Osteocyte (in vitro differentiated cells): Measurements from ENCODE around the gene FRY. TPM values are rescaled to one million over a fixed set of nuclear protein-coding genes. Genes with fewer than 3 reads are reported as not detected.

Experiments used
- DNase-seq: peaks from one replicate; pipeline ENCODE4 v3.0.0; 2021; ENCODE audit warnings: mixed read lengths; ENCODE audit not compliant: unreplicated experiment; ENCODE audit errors: extremely low spot score
- H3K27ac Mint-ChIP-seq: one replicate; pipeline ENCODE4 v1.8.0; 2021; ENCODE audit warnings: mild to moderate bottlenecking, mixed read lengths; ENCODE audit not compliant: unreplicated experiment
- H3K27me3 Mint-ChIP-seq: one replicate; pipeline ENCODE4 v1.8.0; 2021; ENCODE audit warnings: mixed read lengths; ENCODE audit not compliant: unreplicated experiment
- H3K36me3 Mint-ChIP-seq: one replicate; pipeline ENCODE4 v1.8.0; 2021; ENCODE audit warnings: mixed read lengths; ENCODE audit not compliant: unreplicated experiment
- H3K4me1 Mint-ChIP-seq: one replicate; pipeline ENCODE4 v1.8.0; 2021; ENCODE audit warnings: mixed read lengths; ENCODE audit not compliant: unreplicated experiment
- H3K4me3 Mint-ChIP-seq: one replicate; pipeline ENCODE4 v1.8.0; 2021; ENCODE audit warnings: mild to moderate bottlenecking, moderate library complexity, mixed read lengths; ENCODE audit not compliant: unreplicated experiment
- H3K9me3 Mint-ChIP-seq: one replicate; pipeline ENCODE4 v1.8.0; 2021; ENCODE audit warnings: mixed read lengths; ENCODE audit not compliant: unreplicated experiment
- CTCF ChIP-seq: fragments of 200-600 bp; sonication (generic); IDR thresholded peaks from 2 replicates; pipeline ENCODE4 v1.5.0; 2021; ENCODE audit warnings: antibody characterized with exemption, mild to moderate bottlenecking, moderate library complexity
- total RNA-seq: library from RNA; stranded (reverse); gene quantifications from 2 replicates; pipeline ENCODE4 v1.2.1, GENCODE V29; 2021

Gene FRY
- total RNA-seq, 1 donor from 2014 or later = 2.0 TPM

DNA sequence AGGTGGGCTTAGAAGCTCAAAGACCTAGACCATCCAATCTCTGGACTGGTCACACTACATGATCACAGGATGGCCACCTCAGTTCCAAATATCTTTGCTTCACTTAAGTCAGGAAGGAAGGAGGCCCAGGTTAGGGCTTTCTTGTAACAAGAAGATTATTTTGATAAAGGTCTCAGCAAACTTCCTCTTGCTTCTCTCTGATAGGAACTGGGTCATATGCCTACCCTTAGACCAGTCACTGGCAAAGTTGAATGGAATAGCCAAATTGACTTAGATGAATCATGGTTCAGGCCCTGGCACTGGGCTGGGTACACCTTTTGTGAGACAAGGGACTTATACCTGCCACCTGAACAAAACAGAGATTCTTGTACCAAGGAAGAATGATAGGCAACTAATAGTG, 11.0 kb downstream of the FRY start:
- no peak for TF ChIP-seq CTCF
- no peak for DNase-seq
- Mint-ChIP-seq H3K27ac (no peak overlapping the region), H3K4me1 (no peaks in the 10 kb centered on the region), H3K4me3 (no peak overlapping the region), H3K9me3 (no peaks in the 10 kb centered on the region), H3K36me3 (no peaks in the 10 kb centered on the region), H3K27me3 (peaks cover 17% of the 10 kb centered on the region)

DNA sequence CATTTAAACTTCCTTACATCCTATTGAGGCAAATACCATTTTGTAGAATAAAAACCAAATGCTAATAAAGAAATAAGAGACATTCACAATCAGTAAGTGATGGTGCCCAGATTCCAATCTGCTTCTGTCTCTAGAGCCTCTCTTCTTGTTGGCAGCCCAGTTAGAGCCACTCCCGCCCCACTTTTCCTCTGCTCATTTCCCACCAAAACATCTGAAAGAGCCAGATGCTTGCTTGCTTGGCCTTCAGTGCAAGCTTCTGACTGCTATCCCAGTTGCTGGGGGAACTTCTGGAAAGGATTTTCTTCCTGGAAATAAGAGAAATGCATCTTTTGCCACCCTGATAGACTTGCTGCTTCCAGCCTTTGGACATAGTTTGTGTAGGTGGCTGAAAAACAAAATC, 12.9 kb downstream of the FRY start:
- DNase-seq = no peak
- no peak overlapping the region for H3K27ac Mint-ChIP-seq
- H3K4me3 Mint-ChIP-seq = no peak overlapping the region
- no peak for TF ChIP-seq CTCF
- no peaks in the 10 kb centered on the region for H3K9me3 Mint-ChIP-seq
- peaks cover 4% of the 10 kb centered on the region for H3K27me3 Mint-ChIP-seq
- H3K4me1 Mint-ChIP-seq = peaks cover 4% of the 10 kb centered on the region
- no peaks in the 10 kb centered on the region for H3K36me3 Mint-ChIP-seq

DNA sequence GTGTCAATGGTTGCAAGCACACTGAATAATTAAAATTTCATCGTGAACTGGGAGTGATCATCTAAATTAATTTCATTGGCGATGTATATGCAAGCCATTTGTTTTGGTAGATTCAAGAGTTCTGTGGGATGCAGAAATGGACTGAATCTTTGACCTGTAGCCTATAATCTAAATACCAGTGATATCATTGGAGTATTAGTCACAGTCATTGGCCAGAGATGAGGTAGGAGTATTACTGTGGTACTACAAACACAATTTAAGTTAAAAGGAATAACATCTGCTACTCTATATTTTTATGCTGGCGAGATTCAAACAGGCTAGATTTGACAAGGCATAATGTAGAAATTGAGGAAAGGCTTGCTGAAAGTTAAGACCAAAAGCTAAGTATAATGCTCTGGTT, 14.0 kb downstream of the FRY start:
- no peak overlapping the region for H3K27ac Mint-ChIP-seq
- no peak for TF ChIP-seq CTCF
- H3K9me3 Mint-ChIP-seq = no peaks in the 10 kb centered on the region
- H3K4me3 Mint-ChIP-seq = no peak overlapping the region
- no peaks in the 10 kb centered on the region for H3K36me3 Mint-ChIP-seq
- peaks cover 4% of the 10 kb centered on the region for H3K4me1 Mint-ChIP-seq
- peaks cover 2% of the 10 kb centered on the region for H3K27me3 Mint-ChIP-seq
- DNase-seq = no peak

DNA sequence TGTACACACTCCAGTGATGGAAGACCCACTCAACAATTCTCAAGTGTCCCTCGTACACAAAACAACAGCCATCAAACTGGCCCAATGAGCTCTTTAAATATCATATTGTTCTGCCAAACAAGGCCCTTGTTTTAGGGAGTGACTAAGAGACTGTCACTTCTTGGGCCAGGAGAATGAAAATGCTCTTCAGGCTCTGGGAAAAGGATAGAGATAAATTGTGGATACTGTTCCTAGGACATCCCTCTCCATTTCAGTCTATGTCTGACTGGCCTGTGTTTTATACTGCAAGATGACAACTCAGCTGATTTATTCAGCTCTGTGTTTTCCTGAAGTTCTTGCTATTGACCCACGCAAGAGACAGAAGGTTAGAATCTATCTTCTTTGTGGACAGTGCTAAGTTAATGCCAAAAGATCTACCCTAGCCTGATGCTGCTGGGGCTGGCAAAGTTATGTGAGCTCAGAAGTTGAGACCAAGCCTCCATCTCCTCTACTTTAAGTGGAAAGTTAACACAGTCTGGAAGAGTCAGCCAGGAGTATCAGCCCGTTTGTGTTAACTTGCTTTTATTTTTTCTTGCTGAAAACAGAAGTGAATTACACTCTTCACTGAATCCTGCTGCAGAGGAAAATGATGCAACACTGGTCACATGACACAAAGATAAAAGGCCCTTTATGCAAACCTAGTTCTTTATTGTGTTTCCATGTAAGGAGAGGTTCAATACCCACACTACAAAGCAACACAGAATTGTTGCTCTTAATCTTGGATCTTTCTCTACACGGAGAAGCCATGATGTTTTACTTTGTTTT, 14.6 kb downstream of the FRY start:
- Mint-ChIP-seq H3K27ac (no peak overlapping the region), H3K27me3 (no peaks in the 10 kb centered on the region), H3K4me3 (no peak overlapping the region), H3K9me3 (no peaks in the 10 kb centered on the region), H3K36me3 (no peaks in the 10 kb centered on the region), H3K4me1 (peaks cover 4% of the 10 kb centered on the region)
- no peak for TF ChIP-seq CTCF
- DNase-seq = no peak

DNA sequence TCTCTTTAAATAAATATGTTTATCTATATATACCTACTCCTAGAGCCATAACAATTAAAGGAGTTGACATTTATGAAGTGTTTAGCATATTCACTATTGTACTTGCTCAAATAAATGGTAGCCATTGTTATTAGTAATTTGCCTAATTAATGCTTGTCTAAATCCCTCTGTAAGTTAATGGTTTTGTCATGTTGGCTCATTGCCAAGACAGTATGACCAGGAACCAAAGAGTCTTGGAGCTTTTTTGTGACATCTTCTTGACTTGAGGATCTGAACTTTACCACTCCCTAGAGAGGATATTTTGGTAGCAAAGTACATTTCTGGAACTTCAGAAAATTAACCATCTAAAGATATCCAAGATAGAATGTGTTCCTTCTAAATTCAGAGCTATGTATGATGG, 15.5 kb downstream of the FRY start:
- Mint-ChIP-seq H3K27me3 (no peaks in the 10 kb centered on the region), H3K36me3 (no peaks in the 10 kb centered on the region), H3K9me3 (no peaks in the 10 kb centered on the region), H3K27ac (no peak overlapping the region), H3K4me1 (peaks cover 4% of the 10 kb centered on the region), H3K4me3 (no peak overlapping the region)
- no peak for TF ChIP-seq CTCF
- no peak for DNase-seq
